K562 (cell line): ENCODE measurements around the gene PRSS53. TPM values are rescaled to one million over a fixed set of nuclear protein-coding genes. Genes with fewer than 3 reads are reported as not detected.
A peak's percentile ranks its signal among the peaks of the same experiment; 100 is the strongest.

Experiments
- ARID3A ChIP-seq: IDR thresholded peaks from 2 replicates; pipeline ENCODE4 v1.6.1; 2012; ENCODE audit warnings: low read depth, low read length, improper control_type of control experiment, borderline replicate concordance
- CHD1 ChIP-seq: fragments of 200-600 bp; sonication (generic); IDR thresholded peaks from one replicate; pipeline ENCODE4 v1.6.1; 2012; ENCODE audit warnings: mild to moderate bottlenecking, moderate library complexity, low read length, inconsistent platforms
- OTX1 ChIP-seq: fragments of 450-650 bp; formaldehyde crosslinking; IDR thresholded peaks from 2 replicates; pipeline ENCODE4 v1.4.0; 2022; ENCODE audit warnings: mild to moderate bottlenecking
- PHF8 ChIP-seq: fragments of 200-600 bp; sonication (generic); IDR thresholded peaks from 2 replicates; pipeline ENCODE4 v1.6.1; 2012; ENCODE audit warnings: mixed run types, mild to moderate bottlenecking, inconsistent platforms, low read length, moderate library complexity, borderline replicate concordance
- RNF219 ChIP-seq: fragments of 250-450 bp; sonication (Bioruptor Pico); IDR thresholded peaks from 2 replicates; pipeline ENCODE4 v1.5.0; 2022; ENCODE audit warnings: mild to moderate bottlenecking
- RUNX1 ChIP-seq: sonication (generic); IDR thresholded peaks from 2 replicates; pipeline ENCODE4 v1.6.1; 2016; ENCODE audit warnings: antibody characterized with exemption, low read depth
- SRSF9 ChIP-seq: fragments of 200-400 bp; formaldehyde crosslinking; IDR thresholded peaks from 2 replicates; pipeline ENCODE4 v1.6.1; 2017; ENCODE audit warnings: low read depth, low read length, borderline replicate concordance
- THRB ChIP-seq: fragments of 450-650 bp; formaldehyde crosslinking; conservative IDR thresholded peaks from 2 replicates; pipeline ENCODE4 v1.4.0; 2022; ENCODE audit warnings: mild to moderate bottlenecking, missing genetic modification characterization
- TRIM28 ChIP-seq: fragments of 450-650 bp; IDR thresholded peaks from 2 replicates; pipeline ENCODE4 v1.6.1; 2017
- ZBTB12 ChIP-seq: fragments of 250-450 bp; sonication (Bioruptor Pico); IDR thresholded peaks from 2 replicates; pipeline ENCODE4 v1.4.0; 2020
- ZBTB49 ChIP-seq: sonication (generic); formaldehyde crosslinking; IDR thresholded peaks from 2 replicates; pipeline ENCODE4 v1.8.0; 2022; ENCODE audit warnings: missing genetic modification reagents, mild to moderate bottlenecking, borderline replicate concordance
- ZBTB5 ChIP-seq: fragments of 450-650 bp; IDR thresholded peaks from 2 replicates; pipeline ENCODE4 v1.6.1; 2017; ENCODE audit warnings: antibody characterized with exemption
- ZNF12 ChIP-seq: sonication (generic); formaldehyde crosslinking; IDR thresholded peaks from 2 replicates; pipeline ENCODE4 v1.4.0; 2020; ENCODE audit warnings: mild to moderate bottlenecking, missing genetic modification reagents
- ZNF224 ChIP-seq: sonication (generic); formaldehyde crosslinking; IDR thresholded peaks from 2 replicates; pipeline ENCODE4 v1.8.0; 2022; ENCODE audit warnings: mild to moderate bottlenecking, missing genetic modification reagents
- ZNF79 ChIP-seq: fragments of 250-450 bp; sonication (Bioruptor Pico); IDR thresholded peaks from 2 replicates; pipeline ENCODE4 v1.4.0; 2020; ENCODE audit warnings: low read depth, mild to moderate bottlenecking, moderate library complexity
- ZNF830 ChIP-seq: fragments of 250-450 bp; sonication (Bioruptor Pico); IDR thresholded peaks from 2 replicates; pipeline ENCODE4 v1.5.0; 2021; ENCODE audit warnings: mild to moderate bottlenecking
- polyA plus RNA-seq, 8 experiments: library from polyadenylated mRNA; depleted of rRNA in 4 of 8; stranded (reverse) in 5 of 8; unstranded in 3 of 8; fragments of >200 nt; fragmentation: Nextera tagmentation in 2 of 8; fragmentation: Illumina TruSeq in 1 of 8; extraction: Ambion mirVana in 2 of 8; extraction: Trizol in 1 of 8; gene quantifications; 2 replicates each; pipeline versions ENCODE4 v1.2.1 to v1.2.3, GENCODE V29; 2011 to 2014; ENCODE audit warnings: inconsistent platforms in 1 of 8, missing spikeins in 1 of 8
- total RNA-seq, 7 experiments: library from RNA; depleted of rRNA in 6 of 7; stranded (reverse); fragments of >200 nt in 6 of 7; fragmentation: Illumina TruSeq in 2 of 7; extraction: Trizol in 2 of 7; gene quantifications; 2 replicates each; pipeline versions ENCODE4 v1.2.1 to v1.2.3, GENCODE V29; 2011 to 2021; ENCODE audit warnings: low replicate concordance in 1 of 7

The PRSS53 gene
- total and polyA plus RNA-seq, 9 of the 15 experiments (the other 6 are each of a cell fraction or from before 2014, with no cell fraction given) = 0.40 to 1.9 (median 0.78) TPM; not detected in 2

GRCh38 chr16:31074814-31075183 is 13.9 kb downstream of the PRSS53 start (continued):
- TF ChIP-seq RNF219 (CRISPR knock-in tag) = no peak
- no peak for TF ChIP-seq ARID3A
- TF ChIP-seq ZNF830 = no peak
- TF ChIP-seq ZBTB49 (CRISPR knock-in tag) = no peak
- TF ChIP-seq ZNF79 (CRISPR knock-in tag) = no peak
- TF ChIP-seq ZBTB12 (CRISPR knock-in tag) = no peak
- TF ChIP-seq TRIM28 = no peak
- no peak for TF ChIP-seq OTX1 (CRISPR knock-in tag)
- no peak for TF ChIP-seq ZBTB5
- TF ChIP-seq RUNX1 = no peak
- no peak for TF ChIP-seq THRB
- TF ChIP-seq ZNF12 = 0 out of 2 replicates have a peak, but pooled peaks have one; percentile 3
- TF ChIP-seq CHD1 = peak; percentile 24
- TF ChIP-seq SRSF9 = no peak
- TF ChIP-seq ZNF224 (CRISPR knock-in tag) = 0 out of 2 replicates have a peak, but pooled peaks have one; percentile 19
- TF ChIP-seq PHF8 = no peak
